Naive thymus-derived CD8-positive, alpha-beta T cell (primary cell): Measurements from ENCODE around the gene SMIM32. TPM values are rescaled to one million over a fixed set of nuclear protein-coding genes. Genes with fewer than 3 reads are reported as not detected.

Source experiments
- ATAC-seq, 2 donors: fragments of 150-1000 bp; cut with Tn5 transposase in 1 of 2; sonication (Bioruptor Pico), chemical (Tn5 transposase) in 1 of 2; 1 replicate in 1 of 2; 2 replicates in 1 of 2; pipeline ENCODE4 v1.10.0; 2021; ENCODE audit warnings: mild to moderate bottlenecking in 2 of 2, moderate library complexity in 2 of 2
- POLR2A ChIA-PET: fragments of 350-600 bp; sonication (Branson Sonifier 250); formaldehyde crosslinking; loops from one replicate; lab custom pipeline; 2021; ENCODE audit warnings: antibody characterized with exemption; lab: Charles Lee
- DNase-seq, 10 donors: peaks; one replicate each; pipeline versions ENCODE4 v3.0.0 to v3.0.0-alpha.2; 2020 to 2022
- H3K27ac Mint-ChIP-seq, 10 donors: one replicate each; pipeline ENCODE4 v1.8.0; 2020 to 2022; ENCODE audit warnings: mild to moderate bottlenecking in 10 of 10, mixed read lengths in 10 of 10, moderate library complexity in 4 of 10, inconsistent platforms in 1 of 10
- H3K27me3 Mint-ChIP-seq, 5 donors: one replicate each; pipeline ENCODE4 v1.8.0; 2021 to 2022; ENCODE audit warnings: mixed read lengths in 5 of 5
- H3K36me3 Mint-ChIP-seq, 3 donors: one replicate each; pipeline ENCODE4 v1.8.0; 2020 to 2022; ENCODE audit warnings: mixed read lengths in 3 of 3, mild to moderate bottlenecking in 2 of 3, inconsistent platforms in 1 of 3
- H3K4me1 Mint-ChIP-seq, 4 donors: one replicate each; pipeline ENCODE4 v1.8.0; 2021 to 2022; ENCODE audit warnings: mixed read lengths in 4 of 4
- H3K4me3 Mint-ChIP-seq, 10 donors: one replicate each; pipeline ENCODE4 v1.8.0; 2020 to 2022; ENCODE audit warnings: mild to moderate bottlenecking in 10 of 10, mixed read lengths in 10 of 10, moderate library complexity in 6 of 10, inconsistent platforms in 1 of 10
- H3K9me3 Mint-ChIP-seq, 9 donors: one replicate each; pipeline ENCODE4 v1.8.0; 2020 to 2022; ENCODE audit warnings: mixed read lengths in 9 of 9, mild to moderate bottlenecking in 3 of 9, inconsistent platforms in 1 of 9, moderate library complexity in 1 of 9
- polyA plus RNA-seq, 3 donors: library from polyadenylated mRNA; unstranded; fragments of 300-500 nt; fragmentation: Illumina TruSeq; gene quantifications; one replicate each; pipeline ENCODE4 v1.2.3, GENCODE V29; 2021
- total RNA-seq, 8 experiments: library from RNA in 2 of 8; stranded (reverse) in 2 of 8; gene quantifications; one replicate each; pipeline ENCODE4 v1.2.3 and lab custom pipeline; 2021 to 2026

SMIM32 gene
- total and polyA plus RNA-seq, 5 experiments from 2014 or later, result not detected

DNA sequence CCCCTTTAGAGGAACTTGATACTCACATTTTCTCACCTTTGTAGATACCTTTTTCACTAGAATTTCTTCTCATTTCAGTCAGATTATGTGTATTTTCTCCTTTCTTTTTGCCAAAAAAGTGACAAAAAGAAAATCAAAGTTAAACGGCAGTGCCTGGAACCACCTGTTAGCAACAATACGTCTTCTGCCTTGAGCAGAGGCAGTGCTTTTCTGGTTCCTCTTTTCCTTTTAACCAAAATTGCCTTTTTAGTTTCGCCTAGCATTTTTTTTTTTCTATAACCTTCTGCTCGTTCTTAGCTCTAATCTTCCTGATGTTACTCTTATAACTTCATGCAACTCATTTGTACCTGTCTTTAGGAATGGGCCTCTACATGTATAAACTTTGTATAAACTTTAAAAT, 26.1 kb downstream of the SMIM32 start:
- peaks cover 4 to 34% (median 9%) of the 10 kb centered on the region in 3 donors for H3K36me3 Mint-ChIP-seq

DNA sequence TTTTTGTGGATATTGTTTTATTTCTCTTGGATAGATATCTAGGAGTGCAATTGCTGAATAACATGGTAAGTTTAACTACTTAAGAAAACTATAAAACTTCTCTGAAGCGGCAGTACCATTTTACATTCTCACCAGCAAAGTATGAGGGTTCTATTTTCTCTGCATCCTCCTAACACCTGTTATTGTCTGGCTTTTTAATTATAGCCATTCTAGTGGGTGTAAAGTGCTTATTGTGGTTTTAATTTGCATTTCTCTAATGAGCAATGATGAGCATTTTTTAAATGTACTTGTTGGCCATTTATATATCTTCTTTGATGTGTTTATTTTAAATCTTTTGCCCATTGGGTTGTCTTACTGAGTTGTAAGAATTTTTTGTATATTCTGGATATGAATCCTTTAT, 28.7 kb downstream of the SMIM32 start:
- POLR2A ChIA-PET, result no interaction called here
- H3K27me3 Mint-ChIP-seq, result no peaks in the 10 kb centered on the region
- DNase-seq (no peak), ATAC-seq (no peak)
- no peak overlapping the region for H3K27ac Mint-ChIP-seq
- H3K9me3 Mint-ChIP-seq, result no peaks in the 10 kb centered on the region
- no peak overlapping the region for H3K4me3 Mint-ChIP-seq
- H3K4me1 Mint-ChIP-seq, result peaks cover 0 to 7% (median 6%) of the 10 kb centered on the region in 4 donors
- peaks cover 0 to 23% (median 9%) of the 10 kb centered on the region in 3 donors for H3K36me3 Mint-ChIP-seq

More for the DNA sequence above, 26.1 kb downstream of the SMIM32 start:
- no peak overlapping the region for H3K4me3 Mint-ChIP-seq
- ATAC-seq (no peak), DNase-seq (no peak)
- POLR2A ChIA-PET, result no interaction called here
- H3K27ac Mint-ChIP-seq, result no peak overlapping the region
- no peaks in the 10 kb centered on the region for H3K9me3 Mint-ChIP-seq
- H3K4me1 Mint-ChIP-seq, result peaks cover 0 to 5% (median 0%) of the 10 kb centered on the region in 4 donors
- H3K27me3 Mint-ChIP-seq, result no peaks in the 10 kb centered on the region

DNA sequence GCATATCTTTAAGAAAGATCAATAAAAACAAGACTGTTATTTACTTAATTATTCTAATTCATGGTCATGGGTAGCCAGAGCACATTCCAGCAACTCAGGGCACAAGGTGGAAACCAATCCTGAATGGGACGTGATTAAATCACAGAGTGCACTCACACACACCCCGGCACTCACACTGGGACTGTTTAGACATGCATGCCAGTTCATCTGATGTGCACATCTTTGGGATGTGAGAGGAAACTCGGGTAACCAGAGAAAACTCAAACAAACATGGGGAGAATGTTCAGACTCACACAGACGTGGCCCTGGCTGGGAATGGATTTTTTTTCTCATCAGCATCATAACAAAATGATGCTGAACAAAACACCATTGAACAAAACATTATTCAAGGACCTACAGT, 31.0 kb downstream of the SMIM32 start:
- peaks cover 4 to 10% (median 5%) of the 10 kb centered on the region in 4 donors for H3K4me1 Mint-ChIP-seq
- DNase-seq (no peak), ATAC-seq (no peak)
- no peaks in the 10 kb centered on the region for H3K27me3 Mint-ChIP-seq
- no peak overlapping the region for H3K27ac Mint-ChIP-seq
- peaks cover 0 to 17% (median 6%) of the 10 kb centered on the region in 3 donors for H3K36me3 Mint-ChIP-seq
- POLR2A ChIA-PET, result no interaction called here
- no peak overlapping the region for H3K4me3 Mint-ChIP-seq
- H3K9me3 Mint-ChIP-seq, result no peaks in the 10 kb centered on the region

DNA sequence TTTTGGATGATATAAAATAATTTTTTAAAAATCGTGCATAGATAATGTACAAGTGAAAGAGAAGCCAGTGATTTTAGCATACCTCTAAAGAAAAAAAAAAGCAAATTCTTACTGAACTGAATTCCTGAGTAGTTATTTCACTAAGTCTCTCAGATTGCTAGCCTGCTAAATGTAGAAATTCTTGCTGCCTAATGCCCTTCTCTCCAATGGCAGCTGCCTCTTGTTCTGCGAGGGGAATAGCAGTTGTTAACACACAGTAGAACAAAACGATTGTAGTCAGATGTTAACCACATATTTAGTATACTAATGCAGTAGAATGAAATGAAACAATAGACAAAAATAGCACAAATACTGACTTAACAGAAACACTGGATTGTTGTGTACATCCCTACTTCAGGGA, 33.5 kb downstream of the SMIM32 start:
- peaks cover 0 to 16% (median 9%) of the 10 kb centered on the region in 4 donors for H3K4me1 Mint-ChIP-seq
- no peaks in the 10 kb centered on the region for H3K27me3 Mint-ChIP-seq
- H3K36me3 Mint-ChIP-seq, result peaks cover 5 to 24% (median 22%) of the 10 kb centered on the region in 3 donors
- ATAC-seq, result no peak
- no peak overlapping the region for H3K4me3 Mint-ChIP-seq
- POLR2A ChIA-PET, result interaction anchor here (0.5 kb wide), 1 partner anchor 283 kb away, joined by 6 read pairs; no protein-coding TSS in a partner anchor
- no peak for DNase-seq
- H3K9me3 Mint-ChIP-seq, result no peaks in the 10 kb centered on the region
- no peak overlapping the region for H3K27ac Mint-ChIP-seq

DNA sequence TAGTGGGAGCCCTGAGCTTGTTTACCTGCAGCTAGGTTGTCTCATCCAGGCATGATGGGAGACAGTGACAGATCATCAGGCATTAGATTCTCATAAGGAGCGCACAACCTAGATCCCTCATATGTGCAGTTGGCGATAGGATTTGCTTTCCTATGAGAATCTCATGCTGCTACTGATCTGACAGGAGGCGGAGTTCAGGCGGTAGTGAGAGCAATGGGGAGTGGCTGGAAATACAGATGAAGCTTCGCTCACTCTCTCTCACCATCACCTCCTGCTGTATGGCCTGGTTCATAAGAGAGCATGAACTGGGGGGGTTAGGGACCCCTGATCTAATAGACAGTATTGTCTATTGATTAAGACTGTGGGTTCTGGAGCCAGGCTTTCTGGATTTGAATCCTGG, 35.4 kb downstream of the SMIM32 start:
- Mint-ChIP-seq H3K4me1 (peaks cover 0 to 21% (median 11%) of the 10 kb centered on the region in 4 donors), H3K27me3 (no peaks in the 10 kb centered on the region), H3K27ac (no peak overlapping the region), H3K36me3 (peaks cover 5 to 30% (median 27%) of the 10 kb centered on the region in 3 donors), H3K9me3 (no peaks in the 10 kb centered on the region), H3K4me3 (no peak overlapping the region)
- ATAC-seq (no peak), DNase-seq (no peak)
- POLR2A ChIA-PET, result no interaction called here

DNA sequence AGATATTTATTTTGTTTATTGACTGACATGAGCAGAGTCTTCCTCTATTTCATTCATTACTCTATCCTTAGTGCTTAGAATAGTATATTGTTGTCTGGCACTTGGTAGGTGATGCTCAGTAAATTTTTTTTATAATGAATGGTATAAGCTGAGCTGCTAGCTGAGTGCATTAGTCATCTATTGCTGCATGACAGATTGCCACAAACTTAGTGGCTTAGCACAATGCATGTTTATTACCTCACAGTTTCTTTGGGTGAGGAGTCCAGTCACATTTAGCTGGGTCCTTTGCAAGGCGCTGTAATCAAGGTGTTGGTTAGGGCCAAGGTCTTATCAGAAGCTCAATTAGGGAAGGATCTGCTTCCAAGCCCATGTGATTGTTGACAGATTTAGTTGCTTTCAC, 37.2 kb downstream of the SMIM32 start:
- no peak overlapping the region for H3K4me3 Mint-ChIP-seq
- H3K27me3 Mint-ChIP-seq, result peaks cover 0 to 3% (median 0%) of the 10 kb centered on the region in 5 donors
- DNase-seq (no peak), ATAC-seq (no peak)
- POLR2A ChIA-PET, result no interaction called here
- no peak overlapping the region for H3K27ac Mint-ChIP-seq
- H3K4me1 Mint-ChIP-seq, result peaks cover 0 to 21% (median 9%) of the 10 kb centered on the region in 4 donors
- no peaks in the 10 kb centered on the region for H3K9me3 Mint-ChIP-seq
- H3K36me3 Mint-ChIP-seq, result peaks cover 5 to 37% (median 27%) of the 10 kb centered on the region in 3 donors

DNA sequence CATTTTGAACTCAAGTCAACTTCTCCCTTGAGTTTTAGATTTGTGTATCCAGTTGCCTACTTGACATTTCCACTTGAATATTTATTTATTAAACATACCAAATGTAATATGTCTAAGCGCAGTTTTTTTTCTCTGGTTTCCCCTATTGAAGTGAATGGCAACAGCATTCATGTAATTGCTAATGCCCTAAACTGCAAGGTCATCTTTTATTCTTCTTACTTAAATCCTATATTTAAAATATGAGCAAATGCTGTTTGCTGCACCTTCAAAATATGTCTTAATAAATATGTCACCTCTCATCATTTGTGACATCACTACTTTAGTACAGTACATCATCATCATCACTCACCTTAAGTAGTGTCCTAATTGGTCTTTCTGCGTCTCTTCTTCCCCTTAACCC, 37.9 kb downstream of the SMIM32 start:
- H3K27ac Mint-ChIP-seq, result no peak overlapping the region
- POLR2A ChIA-PET, result no interaction called here
- ATAC-seq (no peak), DNase-seq (no peak)
- H3K27me3 Mint-ChIP-seq, result peaks cover 0 to 3% (median 0%) of the 10 kb centered on the region in 5 donors
- peaks cover 0 to 18% (median 8%) of the 10 kb centered on the region in 4 donors for H3K4me1 Mint-ChIP-seq
- H3K9me3 Mint-ChIP-seq, result no peaks in the 10 kb centered on the region
- peaks cover 5 to 34% (median 27%) of the 10 kb centered on the region in 3 donors for H3K36me3 Mint-ChIP-seq
- no peak overlapping the region for H3K4me3 Mint-ChIP-seq

DNA sequence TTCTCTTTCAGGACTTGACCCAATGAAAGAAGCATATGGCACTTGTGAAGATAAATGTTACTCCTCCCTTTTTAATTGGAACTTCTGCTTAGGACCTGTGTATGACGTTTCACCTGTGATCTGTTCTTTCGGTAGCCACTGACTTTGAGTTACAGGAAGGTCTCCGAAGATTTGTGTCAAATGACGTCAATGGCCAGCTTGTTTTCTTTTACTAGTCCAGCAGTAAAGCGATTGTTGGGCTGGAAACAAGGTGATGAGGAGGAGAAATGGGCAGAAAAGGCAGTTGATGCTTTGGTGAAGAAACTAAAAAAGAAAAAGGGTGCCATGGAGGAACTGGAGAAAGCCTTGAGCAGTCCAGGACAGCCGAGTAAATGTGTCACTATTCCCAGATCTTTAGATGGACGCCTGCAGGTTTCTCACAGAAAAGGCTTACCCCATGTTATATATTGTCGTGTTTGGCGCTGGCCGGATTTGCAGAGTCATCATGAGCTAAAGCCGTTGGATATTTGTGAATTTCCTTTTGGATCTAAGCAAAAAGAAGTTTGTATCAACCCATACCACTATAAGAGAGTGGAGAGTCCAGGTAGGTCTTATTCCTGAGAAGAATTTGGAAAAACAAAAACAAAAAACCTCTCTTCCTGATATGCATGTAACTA, 39.3 kb downstream of the SMIM32 start:
- POLR2A ChIA-PET, result no interaction called here
- H3K4me3 Mint-ChIP-seq, result no peak overlapping the region
- no peak for ATAC-seq

DNA sequence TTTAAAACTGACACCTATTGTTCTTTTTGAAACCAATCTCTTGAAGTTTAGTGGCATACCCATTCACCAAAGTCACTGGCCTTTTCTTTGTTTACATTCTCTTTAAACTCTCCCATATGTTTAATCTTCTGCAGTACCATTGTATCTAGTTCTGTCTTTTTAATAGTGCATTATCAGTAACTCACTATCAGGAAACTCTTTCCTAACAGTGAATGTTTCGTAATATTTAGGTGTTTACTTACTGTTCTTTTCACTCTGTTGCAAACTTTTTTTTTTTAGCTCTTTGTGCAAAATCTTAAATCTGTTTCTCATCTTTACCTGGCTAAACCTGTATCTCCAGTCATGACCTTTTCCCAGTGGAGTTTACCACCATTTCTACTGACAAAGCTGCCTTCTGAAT, 43.1 kb downstream of the SMIM32 start:
- peaks cover 0 to 25% (median 12%) of the 10 kb centered on the region in 4 donors for H3K4me1 Mint-ChIP-seq

More for the DNA sequence above, 39.3 kb downstream of the SMIM32 start:
- Mint-ChIP-seq H3K36me3 (peaks cover 5 to 35% (median 33%) of the 10 kb centered on the region in 3 donors), H3K9me3 (no peaks in the 10 kb centered on the region), H3K4me1 (peaks cover 0 to 17% (median 10%) of the 10 kb centered on the region in 4 donors), H3K27me3 (peaks cover 0 to 3% (median 0%) of the 10 kb centered on the region in 5 donors), H3K27ac (no peak overlapping the region)
- no peak for DNase-seq

DNA sequence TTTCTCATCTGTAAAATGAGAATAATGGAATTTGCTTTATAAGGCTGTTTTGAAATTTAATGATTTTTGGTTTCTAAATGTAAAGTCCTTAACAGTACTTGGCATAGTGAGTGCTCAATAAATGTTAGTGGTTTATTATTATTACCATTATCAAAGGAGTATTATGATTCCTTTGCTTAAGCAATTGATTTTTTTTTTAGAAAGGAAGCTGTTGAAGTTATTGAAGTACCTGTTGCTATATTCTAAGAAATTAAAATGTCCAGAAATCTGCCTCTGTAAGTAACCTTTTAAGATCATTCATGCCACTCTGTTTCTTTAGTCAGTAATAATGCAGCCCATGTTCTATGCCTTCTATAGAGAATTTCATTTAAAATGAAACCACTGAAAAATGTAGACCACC, 45.3 kb downstream of the SMIM32 start:
- DNase-seq (no peak), ATAC-seq (no peak)
- Mint-ChIP-seq H3K27me3 (peaks cover 0 to 3% (median 0%) of the 10 kb centered on the region in 5 donors), H3K4me3 (no peak overlapping the region), H3K27ac (no peak overlapping the region), H3K36me3 (peaks cover 0 to 9% (median 6%) of the 10 kb centered on the region in 3 donors), H3K9me3 (no peaks in the 10 kb centered on the region), H3K4me1 (peaks cover 0 to 20% (median 9%) of the 10 kb centered on the region in 4 donors)
- POLR2A ChIA-PET, result no interaction called here

More for the DNA sequence above, 43.1 kb downstream of the SMIM32 start:
- POLR2A ChIA-PET, result no interaction called here
- Mint-ChIP-seq H3K9me3 (no peaks in the 10 kb centered on the region), H3K36me3 (peaks cover 4 to 28% (median 20%) of the 10 kb centered on the region in 3 donors), H3K27me3 (peaks cover 0 to 3% (median 0%) of the 10 kb centered on the region in 5 donors), H3K4me3 (no peak overlapping the region), H3K27ac (no peak overlapping the region)
- ATAC-seq (no peak), DNase-seq (no peak)

DNA sequence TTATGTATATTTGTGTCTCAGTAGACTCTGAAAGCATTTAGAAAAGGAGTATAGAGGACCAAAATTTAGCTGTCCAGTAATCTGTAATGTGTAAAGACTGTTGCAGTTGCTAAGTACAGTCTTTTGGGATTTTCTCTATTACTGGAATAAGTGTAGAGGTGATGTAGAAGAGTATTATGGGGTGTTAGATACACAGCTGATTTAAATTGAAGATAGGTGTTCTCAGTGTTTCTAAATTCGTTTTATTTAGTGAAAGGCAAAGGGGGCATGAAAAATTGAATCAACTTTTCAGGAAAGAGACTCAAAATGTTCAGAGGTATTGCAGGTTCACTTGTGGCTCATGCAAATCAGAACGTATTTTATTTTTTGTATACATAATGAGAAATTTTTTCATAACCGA, 46.8 kb downstream of the SMIM32 start:
- POLR2A ChIA-PET, result no interaction called here
- Mint-ChIP-seq H3K9me3 (no peaks in the 10 kb centered on the region), H3K4me3 (no peak overlapping the region), H3K27me3 (peaks cover 0 to 2% (median 0%) of the 10 kb centered on the region in 5 donors), H3K4me1 (peaks cover 0 to 20% (median 9%) of the 10 kb centered on the region in 4 donors), H3K36me3 (peaks cover 0 to 6% (median 4%) of the 10 kb centered on the region in 3 donors), H3K27ac (no peak overlapping the region)
- DNase-seq (no peak), ATAC-seq (no peak)

DNA sequence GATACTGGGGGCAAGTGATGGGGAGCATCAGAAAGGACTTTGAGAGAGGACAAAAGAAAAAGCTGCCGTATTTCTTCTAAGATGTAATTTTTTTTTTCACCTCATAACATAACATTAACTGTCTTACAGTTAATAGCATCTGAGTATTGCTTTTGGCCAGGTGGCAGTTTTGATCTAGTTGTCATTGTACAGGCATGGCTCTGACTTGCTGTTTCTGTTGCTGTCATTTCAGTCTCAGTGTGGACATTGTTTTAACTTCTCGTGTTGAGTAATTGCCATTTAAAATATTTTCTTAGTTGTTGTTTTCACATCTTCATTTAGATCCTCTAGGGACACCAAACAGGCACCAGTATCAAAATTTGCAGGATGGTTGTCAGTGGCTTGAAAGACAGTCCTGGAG, 47.9 kb downstream of the SMIM32 start:
- Mint-ChIP-seq H3K4me1 (peaks cover 0 to 19% (median 10%) of the 10 kb centered on the region in 4 donors), H3K27me3 (no peaks in the 10 kb centered on the region), H3K4me3 (no peak overlapping the region), H3K36me3 (peaks cover 0 to 6% (median 2%) of the 10 kb centered on the region in 3 donors), H3K27ac (no peak overlapping the region), H3K9me3 (no peaks in the 10 kb centered on the region)
- ATAC-seq (no peak), DNase-seq (no peak)
- POLR2A ChIA-PET, result no interaction called here

DNA sequence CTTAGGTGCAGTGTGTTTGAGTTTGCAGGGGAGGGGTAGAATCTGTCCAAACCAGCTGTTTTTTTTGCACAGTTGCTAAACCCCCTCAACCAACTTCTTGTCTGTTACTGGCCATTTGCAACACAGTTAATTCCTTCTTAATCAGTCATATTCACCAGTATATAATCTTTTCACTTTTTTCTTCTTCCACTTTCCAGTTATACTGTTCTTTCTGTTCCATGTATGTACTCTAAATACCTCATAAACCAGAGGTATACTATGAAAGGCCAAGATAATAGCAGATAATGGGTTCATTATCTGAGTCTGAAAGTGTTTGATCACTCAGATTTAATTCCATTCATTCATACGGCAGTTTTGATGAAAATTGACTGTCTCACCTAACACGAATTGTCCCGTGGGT, 49.2 kb downstream of the SMIM32 start:
- ATAC-seq, result no peak
- H3K9me3 Mint-ChIP-seq, result no peaks in the 10 kb centered on the region
- H3K27ac Mint-ChIP-seq, result no peak overlapping the region
- no peak overlapping the region for H3K4me3 Mint-ChIP-seq
- H3K27me3 Mint-ChIP-seq, result peaks cover 0 to 5% (median 0%) of the 10 kb centered on the region in 5 donors
- DNase-seq, result no peak
- POLR2A ChIA-PET, result no interaction called here
- peaks cover 0 to 2% (median 0%) of the 10 kb centered on the region in 3 donors for H3K36me3 Mint-ChIP-seq
- H3K4me1 Mint-ChIP-seq, result peaks cover 3 to 23% (median 17%) of the 10 kb centered on the region in 4 donors
